DMS53 treated with DMSO at 0.1 percent for 48 hours (cell line): Measurements from ENCODE around the gene GRAMD1A.
"Not testable (repeated sequence)": the region's sequence is repeated elsewhere in the genome, so short reads cannot be mapped to it uniquely, and the experiment has no call there.

ENCODE experiments used
- DNase-seq: peaks from one replicate; lab custom pipeline; 2025; ENCODE audit not compliant: unreplicated experiment; lab: John Stamatoyannopoulos, UW

GRAMD1A gene

GRCh38 chr19:35000647-35001501 is 751 bp downstream of the GRAMD1A start:
- DNase-seq, result peak; percentile 87

DNA sequence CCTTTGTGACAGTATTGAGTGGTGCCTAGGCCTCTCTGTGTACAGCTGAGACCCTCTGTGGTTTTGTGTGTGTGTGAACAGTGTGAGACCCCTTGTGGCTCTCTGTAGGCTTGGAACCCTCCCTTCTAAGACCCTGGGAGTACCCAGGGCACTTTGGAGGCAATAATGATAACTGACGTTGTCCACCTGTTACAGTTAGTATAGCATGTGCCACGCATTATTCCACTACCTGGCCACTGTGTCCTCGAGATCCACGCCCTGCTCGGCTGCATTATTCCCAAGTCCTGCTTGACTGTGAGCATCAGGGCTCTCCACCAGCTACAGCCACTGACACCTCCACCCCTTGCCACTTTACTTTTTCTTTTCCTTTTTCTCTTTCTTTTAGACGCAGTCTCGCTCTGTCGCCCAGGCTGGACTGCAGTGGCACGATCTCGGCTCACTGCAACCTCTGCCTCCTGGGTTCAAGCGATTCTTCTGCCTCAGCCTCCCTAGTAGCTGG is 2.0 kb downstream of the GRAMD1A start:
- no peak for DNase-seq

DNA sequence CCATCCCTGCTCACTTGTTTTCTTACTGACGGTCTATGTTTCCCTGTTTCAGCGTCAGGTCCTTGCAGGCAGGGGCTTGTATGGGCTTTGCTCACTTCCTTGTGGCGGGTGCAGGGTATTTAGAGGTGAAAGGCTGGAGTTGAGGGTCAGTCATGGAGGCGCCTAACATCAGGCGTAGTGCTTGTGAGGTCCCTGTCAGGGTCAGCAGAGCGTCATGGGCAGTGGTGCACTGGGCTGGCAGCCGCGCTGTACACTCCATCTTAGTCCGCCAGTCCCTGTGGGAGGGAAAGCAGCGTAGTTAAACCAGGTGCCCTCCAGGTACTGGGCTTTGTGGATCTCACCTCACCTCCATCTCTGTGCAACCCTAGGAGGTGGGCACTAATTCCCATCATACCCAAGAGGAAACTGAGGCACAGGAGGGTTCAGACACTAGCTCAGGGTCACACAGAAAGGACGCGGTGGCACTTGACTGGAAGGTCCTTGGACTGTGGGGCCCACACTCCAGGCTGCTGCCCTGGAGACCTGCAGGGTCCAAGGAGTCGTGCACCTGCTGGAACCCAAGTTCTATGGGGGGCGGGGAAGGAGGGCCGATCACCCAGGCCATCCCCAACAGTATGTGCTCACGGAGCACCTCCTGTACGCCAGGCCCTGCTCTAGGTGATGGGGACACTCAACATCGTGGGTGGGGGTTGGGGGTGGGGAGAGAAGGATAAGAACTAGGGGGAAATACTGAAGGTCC is 4.6 kb downstream of the GRAMD1A start:
- no peak for DNase-seq

- DNase-seq, result no peak
Measured at GRCh38 chr19:35005256-35005977, 5.3 kb downstream of the GRAMD1A start.

DNA sequence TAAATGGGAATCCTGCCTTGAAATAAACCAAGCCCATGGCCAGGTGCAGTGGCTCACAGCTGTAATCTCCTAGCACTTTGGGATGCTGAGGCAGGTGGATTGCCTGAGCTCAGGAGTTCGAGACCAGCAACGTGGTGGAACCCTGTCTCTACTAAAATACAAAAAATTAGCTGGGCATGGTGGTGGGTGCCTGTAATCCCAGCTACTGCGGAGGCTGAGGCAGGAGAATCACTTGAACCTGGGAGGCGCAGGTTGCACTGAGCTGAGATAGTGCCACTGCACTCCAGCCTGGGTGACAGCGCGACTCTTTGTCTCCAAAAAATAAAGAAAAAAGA is 5.9 kb downstream of the GRAMD1A start:
- DNase-seq, result not testable (repeated sequence)

DNA sequence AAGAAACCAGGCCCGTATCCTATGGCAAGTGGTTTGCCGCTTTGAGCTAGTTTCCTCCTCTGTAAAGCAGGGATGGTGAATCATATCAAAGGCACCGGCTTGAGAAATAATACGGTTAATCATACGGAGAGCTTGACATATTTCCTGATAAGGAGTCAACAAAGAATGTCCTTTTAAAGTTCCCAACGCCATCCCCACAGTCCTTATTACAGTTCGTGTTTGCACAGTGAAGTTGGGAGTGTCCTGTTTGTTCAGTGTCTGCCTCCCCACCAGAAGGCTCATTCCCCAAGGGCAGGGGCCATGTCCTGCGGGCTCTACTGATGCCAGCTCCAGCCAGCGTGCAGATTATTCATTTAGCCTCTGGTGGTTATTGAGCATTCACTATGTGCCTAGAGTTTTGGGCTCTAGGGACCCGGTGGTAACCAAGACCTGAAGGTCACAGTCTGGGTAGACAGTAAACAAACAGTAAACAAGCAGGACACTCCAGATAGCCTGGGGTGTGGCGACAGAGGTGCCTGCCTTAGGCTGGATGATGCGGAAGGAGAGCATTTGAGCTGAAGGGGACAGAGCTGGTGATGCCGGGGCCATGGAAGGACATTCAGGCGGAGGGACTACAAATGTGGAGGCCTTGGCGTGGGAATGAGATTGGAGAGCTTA is 6.3 kb downstream of the GRAMD1A start:
- DNase-seq, result peak; percentile 70

- no peak for DNase-seq
Measured at GRCh38 chr19:35006999-35007365, 6.9 kb downstream of the GRAMD1A start.

GRCh38 chr19:35007427-35007826 is 7.3 kb downstream of the GRAMD1A start:
- DNase-seq, result not testable (repeated sequence)

DNA sequence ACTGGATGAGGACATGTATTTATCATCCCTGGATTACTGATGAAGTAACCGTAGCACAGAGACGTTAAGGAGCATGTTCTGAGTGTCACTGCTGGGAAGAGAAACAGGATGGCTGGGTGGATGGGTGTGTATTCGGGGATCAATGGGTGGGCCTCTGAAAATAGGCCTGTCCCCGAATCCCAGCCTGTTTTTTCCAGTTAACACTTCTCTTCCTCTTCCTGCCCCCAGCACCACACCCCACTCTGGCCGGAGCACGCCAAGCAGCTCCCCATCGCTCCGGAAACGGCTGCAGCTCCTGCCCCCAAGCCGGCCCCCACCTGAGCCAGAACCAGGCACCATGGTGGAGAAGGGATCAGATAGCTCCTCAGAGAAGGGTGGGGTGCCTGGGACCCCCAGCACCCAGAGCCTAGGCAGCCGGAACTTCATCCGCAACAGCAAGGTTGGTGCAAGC is 8.8 kb downstream of the GRAMD1A start:
- no peak for DNase-seq

GRCh38 chr19:35009424-35010415 is 9.6 kb downstream of the GRAMD1A start:
- no peak for DNase-seq

DNA sequence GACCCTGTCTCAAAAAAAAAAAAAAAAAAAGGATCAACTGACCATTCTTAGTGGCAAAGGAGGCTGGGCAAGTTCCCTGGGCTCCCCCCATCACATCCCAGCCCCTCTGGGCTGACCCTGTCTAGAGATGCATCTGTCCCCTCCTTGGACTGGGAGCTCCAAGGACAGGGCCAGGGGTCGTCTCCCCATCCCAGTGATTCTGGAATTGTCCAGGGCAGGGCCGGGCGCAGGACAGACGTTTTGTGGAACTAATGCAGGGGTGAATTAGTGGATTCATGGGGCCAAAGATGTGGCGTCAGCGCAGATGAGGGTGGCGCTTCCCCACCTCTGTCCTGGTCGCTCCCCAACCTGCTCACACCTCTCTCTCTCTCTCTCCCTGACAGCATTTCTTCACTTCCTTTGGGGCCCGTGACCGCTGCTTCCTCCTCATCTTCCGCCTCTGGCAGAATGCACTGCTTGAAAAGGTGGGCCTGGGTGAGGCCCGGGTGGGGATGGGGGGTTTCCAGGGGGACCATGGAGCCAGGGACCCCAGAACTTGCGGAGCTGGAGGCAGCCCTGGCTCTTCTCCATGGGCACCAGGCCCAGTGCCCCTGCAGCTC is 11.1 kb downstream of the GRAMD1A start:
- DNase-seq, result no peak

DNA sequence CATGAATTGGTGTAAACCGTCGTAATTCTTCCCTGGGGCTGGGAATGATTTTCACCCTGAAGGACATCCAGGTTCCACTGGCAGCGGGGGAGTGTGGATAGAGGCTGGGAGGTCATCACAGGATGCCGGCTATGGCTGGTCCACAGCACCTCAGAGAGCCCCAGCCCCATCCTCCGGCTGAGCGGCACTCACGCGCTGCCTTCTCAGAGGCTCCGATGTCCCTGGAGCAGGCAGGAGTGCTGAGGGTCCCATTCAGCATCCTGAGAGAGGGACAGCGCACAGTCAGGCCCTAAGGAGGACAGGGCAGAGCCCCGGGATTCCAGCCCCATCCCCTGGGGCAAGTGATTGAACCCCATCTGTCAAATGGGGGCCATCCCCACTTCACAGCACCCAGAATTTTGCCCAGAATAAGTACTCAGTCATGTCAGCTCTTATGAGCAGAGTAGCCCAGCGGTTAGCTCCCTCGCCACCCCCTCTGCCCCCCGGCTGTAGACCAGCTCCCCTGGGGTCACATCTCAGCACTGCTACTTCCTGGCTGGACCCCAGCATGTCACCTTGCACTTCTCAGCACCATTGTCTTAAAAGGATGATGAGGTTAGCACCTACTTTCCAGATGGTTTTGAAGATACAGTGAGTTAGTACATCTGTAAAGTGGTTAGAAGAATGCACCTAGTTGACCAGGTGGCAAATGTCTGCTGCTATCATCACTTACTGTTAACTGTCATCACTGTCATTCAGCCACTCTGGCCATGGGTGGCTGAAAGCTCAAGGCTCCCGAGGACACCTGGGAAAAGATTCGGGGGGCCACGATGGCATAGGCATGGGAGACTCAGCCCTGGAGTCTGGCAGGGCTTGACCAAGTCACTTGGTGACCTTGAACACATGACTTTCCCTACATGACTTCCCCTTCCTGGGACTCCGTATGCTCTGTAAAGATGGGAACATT is 11.9 kb downstream of the GRAMD1A start:
- no peak for DNase-seq

DNA sequence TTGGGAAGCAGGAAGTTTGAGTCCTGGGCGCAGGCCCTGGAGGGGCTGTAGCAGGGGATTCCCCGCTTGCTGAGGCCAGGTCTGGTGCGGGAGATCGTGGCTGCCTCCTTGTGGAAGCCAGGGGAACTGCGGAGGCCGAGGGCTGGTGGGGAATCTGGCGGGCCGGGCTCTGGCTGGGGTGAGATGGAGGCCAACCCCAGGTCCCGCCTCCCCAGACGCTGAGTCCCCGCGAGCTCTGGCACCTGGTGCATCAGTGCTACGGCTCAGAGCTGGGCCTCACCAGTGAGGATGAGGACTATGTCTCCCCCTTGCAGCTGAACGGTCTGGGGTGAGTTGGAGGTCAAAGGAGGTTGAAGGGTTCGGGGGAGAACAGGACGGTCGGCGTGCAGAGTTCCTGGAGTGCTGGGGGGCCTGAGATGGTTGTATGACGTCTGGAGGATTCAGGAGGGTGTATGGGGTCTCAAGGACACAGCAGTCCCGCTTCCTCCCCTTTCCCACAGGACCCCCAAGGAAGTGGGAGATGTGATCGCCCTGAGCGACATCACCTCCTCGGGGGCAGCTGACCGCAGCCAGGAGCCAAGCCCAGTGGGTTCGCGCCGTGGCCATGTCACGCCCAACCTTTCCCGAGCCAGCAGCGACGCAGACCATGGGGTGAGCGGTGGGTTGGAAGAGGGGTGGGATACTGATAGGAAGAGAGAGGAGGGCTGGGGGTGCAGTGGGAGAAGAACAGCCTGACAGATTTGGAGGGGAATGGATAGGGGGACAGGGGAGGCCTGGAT is 13.1 kb downstream of the GRAMD1A start:
- peak; percentile 14 for DNase-seq

DNA sequence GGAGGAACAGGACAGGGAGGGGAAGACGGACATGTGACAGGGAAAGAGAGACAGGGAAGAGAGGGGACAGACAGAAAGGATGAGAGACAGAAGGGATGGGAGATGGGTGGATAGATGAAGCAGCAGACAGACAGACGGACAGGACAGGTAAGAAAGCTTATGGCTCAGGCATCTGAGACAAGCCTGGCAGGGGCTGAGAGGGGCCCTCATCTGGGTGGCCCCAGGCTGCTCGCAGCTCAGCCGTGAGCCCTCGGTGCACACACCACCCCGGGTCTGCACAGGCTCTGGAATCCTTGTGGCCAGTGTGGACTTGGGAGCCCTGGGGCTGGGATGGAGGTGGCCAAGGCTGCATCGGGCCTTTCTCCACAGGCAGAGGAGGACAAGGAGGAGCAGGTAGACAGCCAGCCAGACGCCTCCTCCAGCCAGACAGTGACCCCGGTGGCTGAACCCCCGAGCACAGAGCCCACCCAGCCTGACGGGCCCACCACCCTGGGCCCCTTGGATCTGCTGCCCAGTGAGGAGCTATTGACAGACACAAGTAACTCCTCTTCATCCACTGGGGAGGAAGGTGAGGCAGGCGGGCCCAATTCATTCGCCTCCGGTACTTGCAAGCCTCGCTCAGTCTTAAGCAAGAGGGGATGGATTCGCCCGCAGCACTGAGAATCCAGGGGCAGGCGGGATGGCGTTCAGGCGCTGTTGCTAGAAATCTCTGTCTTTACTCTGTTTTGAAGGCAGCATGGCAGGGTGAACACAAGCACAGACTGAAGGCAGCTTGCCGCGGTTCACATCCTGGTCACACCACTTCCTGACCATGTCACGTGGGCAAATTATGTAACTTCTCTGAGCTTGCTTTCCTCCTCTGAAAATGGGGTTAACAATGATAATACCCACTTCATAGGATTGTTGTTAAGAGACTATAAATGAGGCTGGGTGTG is 14.0 kb downstream of the GRAMD1A start:
- DNase-seq, result no peak

GRCh38 chr19:35014774-35015173 is 14.7 kb downstream of the GRAMD1A start:
- not testable (repeated sequence) for DNase-seq

DNA sequence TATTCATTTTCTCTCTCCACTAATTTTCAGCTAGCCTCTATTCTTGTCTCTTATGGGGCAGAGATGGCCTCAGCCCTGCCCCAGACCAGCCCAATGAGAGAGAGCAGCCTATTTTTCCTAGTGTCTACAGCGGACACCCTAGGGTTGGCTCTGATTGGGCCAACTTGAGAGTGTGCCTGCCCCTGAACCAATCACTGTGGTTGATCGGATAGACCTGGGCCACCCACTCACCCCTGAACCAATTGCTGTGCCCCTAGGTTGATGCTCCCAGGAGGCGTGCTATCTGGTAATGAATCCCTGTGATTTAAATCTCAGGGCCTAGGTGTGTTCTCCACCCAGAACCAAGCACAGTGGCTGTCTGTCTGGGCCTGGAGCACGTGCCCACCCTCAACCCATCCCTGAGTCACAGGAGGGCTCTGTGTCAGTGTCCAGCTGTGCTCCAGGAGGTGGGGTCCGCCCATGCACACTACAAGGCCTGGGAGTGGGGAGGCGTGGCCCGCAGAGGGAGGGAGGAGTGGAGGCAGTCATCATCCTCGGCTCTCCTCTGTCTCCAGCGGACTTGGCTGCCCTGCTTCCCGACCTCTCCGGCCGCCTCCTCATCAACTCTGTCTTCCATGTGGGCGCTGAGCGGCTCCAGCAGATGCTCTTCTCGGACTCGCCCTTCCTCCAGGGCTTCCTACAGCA is 15.3 kb downstream of the GRAMD1A start:
- DNase-seq, result no peak
